WTC11 (cell line): ENCODE results near the gene PURA. TPM values are rescaled to one million over a fixed set of nuclear protein-coding genes. Genes with fewer than 3 reads are reported as not detected.

Experiments used
- ATAC-seq: fragments of 200-7000 bp; cut with Tn5 transposase; 2 replicates; pipeline ENCODE4 v1.10.0; 2021; ENCODE audit warnings: mild to moderate bottlenecking, moderate library complexity
- CTCF ChIA-PET: fragments of 300-600 bp; sonication (Branson Sonifier 250); formaldehyde crosslinking; loops from one replicate; lab custom pipeline; 2021; ENCODE audit warnings: antibody characterized with exemption; lab: Charles Lee
- POLR2A ChIA-PET: fragments of 350-600 bp; sonication (Branson Sonifier 250); formaldehyde crosslinking; loops from one replicate; lab custom pipeline; 2021; ENCODE audit warnings: antibody characterized with exemption; lab: Charles Lee
- DNase-seq: peaks from one replicate; pipeline ENCODE4 v3.0.0; 2021; ENCODE audit warnings: low spot score
- H3K27ac Mint-ChIP-seq: 2 replicates; pipeline ENCODE4 v1.8.0; 2021; ENCODE audit warnings: mixed read lengths
- H3K27me3 Mint-ChIP-seq: 2 replicates; pipeline ENCODE4 v1.8.0; 2021; ENCODE audit warnings: low read depth, mild to moderate bottlenecking, moderate library complexity, mixed read lengths
- H3K36me3 Mint-ChIP-seq: 2 replicates; pipeline ENCODE4 v1.8.0; 2021; ENCODE audit warnings: mixed read lengths
- H3K4me1 Mint-ChIP-seq: 2 replicates; pipeline ENCODE4 v1.8.0; 2022; ENCODE audit warnings: mixed read lengths
- H3K4me3 Mint-ChIP-seq: 2 replicates; pipeline ENCODE4 v1.8.0; 2021; ENCODE audit warnings: mild to moderate bottlenecking, moderate library complexity, mixed read lengths
- H3K9me3 Mint-ChIP-seq: 2 replicates; pipeline ENCODE4 v1.8.0; 2021; ENCODE audit warnings: mixed read lengths
- CBFB ChIP-seq: sonication (generic); formaldehyde crosslinking; IDR thresholded peaks from 2 replicates; pipeline ENCODE4 v1.8.1; 2022; ENCODE audit warnings: mild to moderate bottlenecking, low read depth, missing genetic modification reagents
- ELF4 ChIP-seq: sonication (generic); formaldehyde crosslinking; IDR thresholded peaks from 2 replicates; pipeline ENCODE4 v1.8.1; 2022; ENCODE audit warnings: low read depth, mild to moderate bottlenecking, moderate library complexity, missing genetic modification reagents
- FOXK1 ChIP-seq: sonication (generic); formaldehyde crosslinking; IDR thresholded peaks from 2 replicates; pipeline ENCODE4 v1.8.0; 2022; ENCODE audit warnings: mild to moderate bottlenecking, moderate library complexity, missing genetic modification reagents
- IRF2 ChIP-seq: sonication (generic); formaldehyde crosslinking; IDR thresholded peaks from 2 replicates; pipeline ENCODE4 v1.8.0; 2022; ENCODE audit warnings: low read depth, missing genetic modification reagents, borderline replicate concordance
- MXD4 ChIP-seq: fragments of 250-450 bp; sonication (Bioruptor Pico); IDR thresholded peaks from 2 replicates; pipeline ENCODE4 v1.8.0; 2021; ENCODE audit warnings: mild to moderate bottlenecking, moderate library complexity, borderline replicate concordance
- NR2C2 ChIP-seq: sonication (generic); formaldehyde crosslinking; IDR thresholded peaks from 2 replicates; pipeline ENCODE4 v1.8.0; 2022; ENCODE audit warnings: mild to moderate bottlenecking, missing genetic modification reagents
- PRRX2 ChIP-seq: fragments of 250-450 bp; sonication (Bioruptor Pico); IDR thresholded peaks from 2 replicates; pipeline ENCODE4 v1.8.0; 2021; ENCODE audit warnings: mild to moderate bottlenecking
- TEAD4 ChIP-seq: sonication (generic); formaldehyde crosslinking; IDR thresholded peaks from 2 replicates; pipeline ENCODE4 v1.8.0; 2022; ENCODE audit warnings: mild to moderate bottlenecking, missing genetic modification reagents
- TP53 ChIP-seq: sonication (generic); formaldehyde crosslinking; IDR thresholded peaks from 2 replicates; pipeline ENCODE4 v1.8.1; 2023; ENCODE audit warnings: mild to moderate bottlenecking, missing genetic modification reagents
- ZNF317 ChIP-seq: sonication (generic); formaldehyde crosslinking; IDR thresholded peaks from 2 replicates; pipeline ENCODE4 v1.8.1; 2023; ENCODE audit warnings: low read depth, mild to moderate bottlenecking, moderate library complexity, missing genetic modification reagents, borderline replicate concordance
- ZNF416 ChIP-seq: fragments of 250-450 bp; sonication (Bioruptor Pico); IDR thresholded peaks from 2 replicates; pipeline ENCODE4 v1.9.0; 2021; ENCODE audit warnings: mild to moderate bottlenecking, inconsistent platforms
- ZNF671 ChIP-seq: fragments of 250-450 bp; sonication (Bioruptor Pico); IDR thresholded peaks from 2 replicates; pipeline ENCODE4 v1.8.0; 2021; ENCODE audit warnings: mild to moderate bottlenecking
- total RNA-seq: library from RNA; stranded (reverse); gene quantifications from 3 replicates; pipeline ENCODE4 v1.2.3, GENCODE V29; 2021
- TF ChIP-seq, protein P1 (sequence below): sonication (generic); formaldehyde crosslinking; IDR thresholded peaks from 2 replicates; pipeline ENCODE4 v1.8.1; 2023; ENCODE audit warnings: mild to moderate bottlenecking, missing genetic modification reagents
- TF ChIP-seq, protein P2 (sequence below): sonication (generic); formaldehyde crosslinking; IDR thresholded peaks from 2 replicates; pipeline ENCODE4 v1.8.1; 2022; ENCODE audit warnings: low read depth, missing genetic modification reagents, borderline replicate concordance
- TF ChIP-seq, protein P3 (sequence below): fragments of 200-600 bp; IDR thresholded peaks from 2 replicates; pipeline ENCODE4 v1.8.0; 2022; ENCODE audit warnings: antibody characterized with exemption
- TF ChIP-seq, protein P4 (sequence below): sonication (generic); formaldehyde crosslinking; IDR thresholded peaks from 2 replicates; pipeline ENCODE4 v1.8.1; 2022; ENCODE audit warnings: mild to moderate bottlenecking, moderate library complexity, missing genetic modification reagents
- TF ChIP-seq, protein P5 (sequence below): fragments of 250-450 bp; sonication (Bioruptor Pico); IDR thresholded peaks from 2 replicates; pipeline ENCODE4 v1.9.0; 2021; ENCODE audit warnings: mild to moderate bottlenecking, borderline replicate concordance
- TF ChIP-seq, protein P6 (sequence below): sonication (generic); formaldehyde crosslinking; IDR thresholded peaks from 2 replicates; pipeline ENCODE4 v1.8.1; 2022; ENCODE audit warnings: mild to moderate bottlenecking, missing genetic modification reagents, moderate library complexity, borderline replicate concordance

Gene PURA
- total RNA-seq, 1 experiment from 2014 or later = 9.0 TPM

DNA sequence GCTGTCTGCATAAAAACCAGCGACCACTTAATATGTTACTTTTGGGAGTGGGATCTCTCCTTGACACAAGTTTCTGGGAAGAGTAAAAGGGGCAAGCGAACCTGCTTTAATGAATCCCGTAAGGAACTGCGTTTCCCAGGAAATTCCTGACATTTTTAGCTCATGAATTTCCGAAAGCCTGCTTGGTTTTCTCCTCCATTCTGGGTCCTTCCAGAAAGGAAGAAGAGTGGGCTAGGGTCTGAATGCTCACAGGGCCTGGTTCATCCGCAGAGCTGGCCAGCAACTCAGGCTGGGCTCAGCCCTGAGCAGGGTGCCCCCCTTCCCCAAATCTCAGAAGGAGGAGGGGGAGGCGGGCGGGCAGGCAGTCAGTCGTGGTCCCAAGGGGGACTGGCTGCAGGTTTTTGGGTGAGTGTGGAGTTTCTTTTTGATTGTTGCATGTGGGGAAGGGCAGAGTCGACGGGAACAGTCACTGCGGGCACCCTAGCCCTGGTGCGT is 1.2 kb upstream of the PURA start:
- ChIA-PET CTCF (interaction anchor here (1.2 to 4.5 kb wide), 6 partner anchors 32 to 337 kb away, joined by 3 to 58 read pairs (median 8); partner anchors contain the start of gene NRG2), POLR2A (interaction anchor here (0.6 kb wide), 1 partner anchor 36 kb away, joined by 3 read pairs; no protein-coding TSS in a partner anchor)
- TF ChIP-seq, protein P1, sequence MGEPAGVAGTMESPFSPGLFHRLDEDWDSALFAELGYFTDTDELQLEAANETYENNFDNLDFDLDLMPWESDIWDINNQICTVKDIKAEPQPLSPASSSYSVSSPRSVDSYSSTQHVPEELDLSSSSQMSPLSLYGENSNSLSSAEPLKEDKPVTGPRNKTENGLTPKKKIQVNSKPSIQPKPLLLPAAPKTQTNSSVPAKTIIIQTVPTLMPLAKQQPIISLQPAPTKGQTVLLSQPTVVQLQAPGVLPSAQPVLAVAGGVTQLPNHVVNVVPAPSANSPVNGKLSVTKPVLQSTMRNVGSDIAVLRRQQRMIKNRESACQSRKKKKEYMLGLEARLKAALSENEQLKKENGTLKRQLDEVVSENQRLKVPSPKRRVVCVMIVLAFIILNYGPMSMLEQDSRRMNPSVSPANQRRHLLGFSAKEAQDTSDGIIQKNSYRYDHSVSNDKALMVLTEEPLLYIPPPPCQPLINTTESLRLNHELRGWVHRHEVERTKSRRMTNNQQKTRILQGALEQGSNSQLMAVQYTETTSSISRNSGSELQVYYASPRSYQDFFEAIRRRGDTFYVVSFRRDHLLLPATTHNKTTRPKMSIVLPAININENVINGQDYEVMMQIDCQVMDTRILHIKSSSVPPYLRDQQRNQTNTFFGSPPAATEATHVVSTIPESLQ (CRISPR knock-in tag) = no peak
- TF ChIP-seq IRF2 (CRISPR knock-in tag) = no peak
- TF ChIP-seq TEAD4 (CRISPR knock-in tag) = no peak
- TF ChIP-seq ZNF317 (CRISPR knock-in tag) = no peak
- TF ChIP-seq ZNF671 = no peak
- TF ChIP-seq FOXK1 (CRISPR knock-in tag) = no peak
- TF ChIP-seq, protein P2, sequence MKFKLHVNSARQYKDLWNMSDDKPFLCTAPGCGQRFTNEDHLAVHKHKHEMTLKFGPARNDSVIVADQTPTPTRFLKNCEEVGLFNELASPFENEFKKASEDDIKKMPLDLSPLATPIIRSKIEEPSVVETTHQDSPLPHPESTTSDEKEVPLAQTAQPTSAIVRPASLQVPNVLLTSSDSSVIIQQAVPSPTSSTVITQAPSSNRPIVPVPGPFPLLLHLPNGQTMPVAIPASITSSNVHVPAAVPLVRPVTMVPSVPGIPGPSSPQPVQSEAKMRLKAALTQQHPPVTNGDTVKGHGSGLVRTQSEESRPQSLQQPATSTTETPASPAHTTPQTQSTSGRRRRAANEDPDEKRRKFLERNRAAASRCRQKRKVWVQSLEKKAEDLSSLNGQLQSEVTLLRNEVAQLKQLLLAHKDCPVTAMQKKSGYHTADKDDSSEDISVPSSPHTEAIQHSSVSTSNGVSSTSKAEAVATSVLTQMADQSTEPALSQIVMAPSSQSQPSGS (CRISPR knock-in tag) = no peak
- TF ChIP-seq MXD4 (CRISPR knock-in tag) = no peak
- TF ChIP-seq, protein P3, sequence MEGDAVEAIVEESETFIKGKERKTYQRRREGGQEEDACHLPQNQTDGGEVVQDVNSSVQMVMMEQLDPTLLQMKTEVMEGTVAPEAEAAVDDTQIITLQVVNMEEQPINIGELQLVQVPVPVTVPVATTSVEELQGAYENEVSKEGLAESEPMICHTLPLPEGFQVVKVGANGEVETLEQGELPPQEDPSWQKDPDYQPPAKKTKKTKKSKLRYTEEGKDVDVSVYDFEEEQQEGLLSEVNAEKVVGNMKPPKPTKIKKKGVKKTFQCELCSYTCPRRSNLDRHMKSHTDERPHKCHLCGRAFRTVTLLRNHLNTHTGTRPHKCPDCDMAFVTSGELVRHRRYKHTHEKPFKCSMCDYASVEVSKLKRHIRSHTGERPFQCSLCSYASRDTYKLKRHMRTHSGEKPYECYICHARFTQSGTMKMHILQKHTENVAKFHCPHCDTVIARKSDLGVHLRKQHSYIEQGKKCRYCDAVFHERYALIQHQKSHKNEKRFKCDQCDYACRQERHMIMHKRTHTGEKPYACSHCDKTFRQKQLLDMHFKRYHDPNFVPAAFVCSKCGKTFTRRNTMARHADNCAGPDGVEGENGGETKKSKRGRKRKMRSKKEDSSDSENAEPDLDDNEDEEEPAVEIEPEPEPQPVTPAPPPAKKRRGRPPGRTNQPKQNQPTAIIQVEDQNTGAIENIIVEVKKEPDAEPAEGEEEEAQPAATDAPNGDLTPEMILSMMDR = no peak
- no peak overlapping the region for H3K27ac Mint-ChIP-seq
- H3K9me3 Mint-ChIP-seq = no peaks in the 10 kb centered on the region
- ATAC-seq = peak; percentile 2
- no peaks in the 10 kb centered on the region for H3K36me3 Mint-ChIP-seq
- DNase-seq = no peak
- H3K4me3 Mint-ChIP-seq = peak overlapping the region; percentile 82
- peaks cover 85% of the 10 kb centered on the region for H3K27me3 Mint-ChIP-seq
- peaks cover 62% of the 10 kb centered on the region for H3K4me1 Mint-ChIP-seq

DNA sequence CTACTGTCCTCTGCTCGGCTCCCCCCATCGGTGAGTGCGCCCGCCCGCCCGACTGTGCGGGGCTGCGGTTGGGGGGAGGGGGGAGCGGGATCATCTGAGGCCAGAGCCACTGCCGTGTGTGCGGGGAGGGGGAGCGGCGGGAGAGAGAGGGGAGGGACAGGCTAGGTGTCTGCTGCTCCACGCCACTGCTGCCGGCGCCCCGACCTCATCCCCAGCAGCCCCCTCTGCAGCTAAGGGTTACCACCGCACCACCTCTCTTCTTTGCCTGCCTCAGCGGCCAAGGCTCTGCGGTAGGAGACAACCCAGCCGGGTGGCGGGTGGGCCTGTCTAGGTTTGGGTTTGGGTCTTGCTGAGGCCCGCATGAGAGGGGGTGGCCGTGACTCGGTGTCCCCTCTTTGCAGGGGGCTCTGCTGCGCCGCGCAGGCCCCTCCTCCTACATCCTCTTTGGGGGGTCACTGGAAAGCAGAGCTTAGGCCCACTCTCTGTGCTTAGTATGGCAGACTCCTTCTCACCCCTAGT is 670 bp upstream of the PURA start:
- DNase-seq (peak; percentile 73), ATAC-seq (peak; percentile 23)
- POLR2A ChIA-PET = interaction anchor here (0.7 kb wide), 1 partner anchor 33 kb away, joined by 3 read pairs; no protein-coding TSS in a partner anchor
- Mint-ChIP-seq H3K9me3 (no peaks in the 10 kb centered on the region), H3K36me3 (no peaks in the 10 kb centered on the region), H3K27ac (no peak overlapping the region), H3K4me3 (peak overlapping the region; percentile 82), H3K27me3 (peaks cover 83% of the 10 kb centered on the region), H3K4me1 (peaks cover 67% of the 10 kb centered on the region)
- TF ChIP-seq TP53 (CRISPR knock-in tag) = no peak
- TF ChIP-seq PRRX2 = no peak
- TF ChIP-seq ZNF416 (CRISPR knock-in tag) = no peak
- TF ChIP-seq CBFB (CRISPR knock-in tag) = no peak
- no peak for TF ChIP-seq ZNF317 (CRISPR knock-in tag)
- TF ChIP-seq ELF4 = no peak
- TF ChIP-seq, protein P4, sequence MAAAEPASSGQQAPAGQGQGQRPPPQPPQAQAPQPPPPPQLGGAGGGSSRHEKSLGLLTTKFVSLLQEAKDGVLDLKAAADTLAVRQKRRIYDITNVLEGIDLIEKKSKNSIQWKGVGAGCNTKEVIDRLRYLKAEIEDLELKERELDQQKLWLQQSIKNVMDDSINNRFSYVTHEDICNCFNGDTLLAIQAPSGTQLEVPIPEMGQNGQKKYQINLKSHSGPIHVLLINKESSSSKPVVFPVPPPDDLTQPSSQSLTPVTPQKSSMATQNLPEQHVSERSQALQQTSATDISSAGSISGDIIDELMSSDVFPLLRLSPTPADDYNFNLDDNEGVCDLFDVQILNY (CRISPR knock-in tag) = no peak
- TF ChIP-seq, protein P5, sequence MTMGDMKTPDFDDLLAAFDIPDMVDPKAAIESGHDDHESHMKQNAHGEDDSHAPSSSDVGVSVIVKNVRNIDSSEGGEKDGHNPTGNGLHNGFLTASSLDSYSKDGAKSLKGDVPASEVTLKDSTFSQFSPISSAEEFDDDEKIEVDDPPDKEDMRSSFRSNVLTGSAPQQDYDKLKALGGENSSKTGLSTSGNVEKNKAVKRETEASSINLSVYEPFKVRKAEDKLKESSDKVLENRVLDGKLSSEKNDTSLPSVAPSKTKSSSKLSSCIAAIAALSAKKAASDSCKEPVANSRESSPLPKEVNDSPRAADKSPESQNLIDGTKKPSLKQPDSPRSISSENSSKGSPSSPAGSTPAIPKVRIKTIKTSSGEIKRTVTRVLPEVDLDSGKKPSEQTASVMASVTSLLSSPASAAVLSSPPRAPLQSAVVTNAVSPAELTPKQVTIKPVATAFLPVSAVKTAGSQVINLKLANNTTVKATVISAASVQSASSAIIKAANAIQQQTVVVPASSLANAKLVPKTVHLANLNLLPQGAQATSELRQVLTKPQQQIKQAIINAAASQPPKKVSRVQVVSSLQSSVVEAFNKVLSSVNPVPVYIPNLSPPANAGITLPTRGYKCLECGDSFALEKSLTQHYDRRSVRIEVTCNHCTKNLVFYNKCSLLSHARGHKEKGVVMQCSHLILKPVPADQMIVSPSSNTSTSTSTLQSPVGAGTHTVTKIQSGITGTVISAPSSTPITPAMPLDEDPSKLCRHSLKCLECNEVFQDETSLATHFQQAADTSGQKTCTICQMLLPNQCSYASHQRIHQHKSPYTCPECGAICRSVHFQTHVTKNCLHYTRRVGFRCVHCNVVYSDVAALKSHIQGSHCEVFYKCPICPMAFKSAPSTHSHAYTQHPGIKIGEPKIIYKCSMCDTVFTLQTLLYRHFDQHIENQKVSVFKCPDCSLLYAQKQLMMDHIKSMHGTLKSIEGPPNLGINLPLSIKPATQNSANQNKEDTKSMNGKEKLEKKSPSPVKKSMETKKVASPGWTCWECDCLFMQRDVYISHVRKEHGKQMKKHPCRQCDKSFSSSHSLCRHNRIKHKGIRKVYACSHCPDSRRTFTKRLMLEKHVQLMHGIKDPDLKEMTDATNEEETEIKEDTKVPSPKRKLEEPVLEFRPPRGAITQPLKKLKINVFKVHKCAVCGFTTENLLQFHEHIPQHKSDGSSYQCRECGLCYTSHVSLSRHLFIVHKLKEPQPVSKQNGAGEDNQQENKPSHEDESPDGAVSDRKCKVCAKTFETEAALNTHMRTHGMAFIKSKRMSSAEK (CRISPR knock-in tag) = no peak
- TF ChIP-seq NR2C2 = no peak
- TF ChIP-seq, protein P6, sequence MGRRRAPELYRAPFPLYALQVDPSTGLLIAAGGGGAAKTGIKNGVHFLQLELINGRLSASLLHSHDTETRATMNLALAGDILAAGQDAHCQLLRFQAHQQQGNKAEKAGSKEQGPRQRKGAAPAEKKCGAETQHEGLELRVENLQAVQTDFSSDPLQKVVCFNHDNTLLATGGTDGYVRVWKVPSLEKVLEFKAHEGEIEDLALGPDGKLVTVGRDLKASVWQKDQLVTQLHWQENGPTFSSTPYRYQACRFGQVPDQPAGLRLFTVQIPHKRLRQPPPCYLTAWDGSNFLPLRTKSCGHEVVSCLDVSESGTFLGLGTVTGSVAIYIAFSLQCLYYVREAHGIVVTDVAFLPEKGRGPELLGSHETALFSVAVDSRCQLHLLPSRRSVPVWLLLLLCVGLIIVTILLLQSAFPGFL = no peak
- TF ChIP-seq ZNF671 = no peak
- CTCF ChIA-PET = interaction anchor here (0.7 to 4.5 kb wide), 6 partner anchors 32 to 145 kb away, joined by 3 to 58 read pairs (median 6); partner anchors contain the start of gene NRG2
